Measurements from ENCODE around the gene GPBP1L1.

- TF ChIP-seq POLR2A (conservative IDR thresholded peaks at IDR 0.05): peak; percentile 88
- peak; percentile 75; the same call in 1 of the 2 replicates for TF ChIP-seq ZNF609 (CRISPR knock-in tag; IDR thresholded peaks at IDR 0.05; ENCODE audit: borderline replicate concordance)
- TF ChIP-seq PHF8 (IDR thresholded peaks at IDR 0.05; ENCODE audit: borderline replicate concordance, low read length): peak; percentile 90
- TF ChIP-seq TBL1XR1 (IDR thresholded peaks at IDR 0.05; ENCODE audit: low read length in 2 of 2): peak in 1 of 2 experiments; percentile 52; a peak in 2 of 4 replicates
- TF ChIP-seq RCOR1 (IDR thresholded peaks at IDR 0.05; ENCODE audit: borderline replicate concordance in 1 of 2, low read depth in 2 of 2, low read length in 2 of 2): no peak
- peak; percentile 96 for TF ChIP-seq ZBTB2 (IDR thresholded peaks at IDR 0.05)
Observed at GRCh38 chr1:45686288-45687013, at the start of gene GPBP1L1.

Measured in K562 (cell line).